HL-60/S4 (cell line): Measurements from ENCODE around the gene PDE4D.

Experiments
- in situ Hi-C: fragments of 300-500 bp; cut with MboI; formaldehyde crosslinking; loops from 2 replicates; pipeline ENCODE4 v1.14.3; 2022; ENCODE audit warnings: low sequenced_read_pairs

Gene PDE4D

GRCh38 chr5:59562756-59563389 lies 330.7 kb downstream of the PDE4D start:
- in situ Hi-C loops, result no loop called here

GRCh38 chr5:59560553-59560952 lies 333.0 kb downstream of the PDE4D start:
- in situ Hi-C loops, result no loop called here

GRCh38 chr5:59559847-59560246 lies 333.7 kb downstream of the PDE4D start:
- in situ Hi-C loops, result no loop called here

- in situ Hi-C loops, result no loop called here
These were observed 334.2 kb downstream of the PDE4D start for GRCh38 chr5:59559323-59559722.

GRCh38 chr5:59558501-59558900 lies 335.0 kb downstream of the PDE4D start:
- in situ Hi-C loops, result no loop called here

GRCh38 chr5:59557572-59557971 lies 336.0 kb downstream of the PDE4D start:
- in situ Hi-C loops, result no loop called here

GRCh38 chr5:59555596-59555995 lies 337.9 kb downstream of the PDE4D start:
- in situ Hi-C loops, result no loop called here

- in situ Hi-C loops, result no loop called here
These were observed 339.0 kb downstream of the PDE4D start for GRCh38 chr5:59554501-59554900.

GRCh38 chr5:59553992-59554391 lies 339.5 kb downstream of the PDE4D start:
- in situ Hi-C loops, result no loop called here

GRCh38 chr5:59548807-59549357 lies 344.6 kb downstream of the PDE4D start:
- in situ Hi-C loops, result no loop called here

GRCh38 chr5:59547731-59548130 lies 345.8 kb downstream of the PDE4D start:
- in situ Hi-C loops, result no loop called here

- in situ Hi-C loops, result no loop called here
These were observed 349.0 kb downstream of the PDE4D start for GRCh38 chr5:59544573-59544972.

- in situ Hi-C loops, result no loop called here
These were observed 349.6 kb downstream of the PDE4D start for GRCh38 chr5:59543821-59544442.

GRCh38 chr5:59542851-59543820 lies 350.4 kb downstream of the PDE4D start:
- in situ Hi-C loops, result no loop called here

GRCh38 chr5:59542306-59542705 lies 351.2 kb downstream of the PDE4D start:
- in situ Hi-C loops, result no loop called here

GRCh38 chr5:59540366-59540765 lies 353.2 kb downstream of the PDE4D start:
- in situ Hi-C loops, result no loop called here

- in situ Hi-C loops, result no loop called here
These were observed 354.8 kb downstream of the PDE4D start for GRCh38 chr5:59538750-59539121.

GRCh38 chr5:59537961-59538749 lies 355.4 kb downstream of the PDE4D start:
- in situ Hi-C loops, result no loop called here

GRCh38 chr5:59536875-59537274 lies 356.7 kb downstream of the PDE4D start:
- in situ Hi-C loops, result no loop called here

GRCh38 chr5:59535561-59535960 lies 358.0 kb downstream of the PDE4D start:
- in situ Hi-C loops, result no loop called here

GRCh38 chr5:59533730-59534108 lies 359.8 kb downstream of the PDE4D start:
- in situ Hi-C loops, result no loop called here
